ENCODE data around the gene PDE4D. TPM values are rescaled to one million over a fixed set of nuclear protein-coding genes. Genes with fewer than 3 reads are reported as not detected.
"Not testable (repeated sequence)": the region's sequence is repeated elsewhere in the genome, so short reads cannot be mapped to it uniquely, and the experiment has no call there.

The PDE4D gene
- total RNA-seq, 1 donor from 2014 or later: 219 TPM

DNA sequence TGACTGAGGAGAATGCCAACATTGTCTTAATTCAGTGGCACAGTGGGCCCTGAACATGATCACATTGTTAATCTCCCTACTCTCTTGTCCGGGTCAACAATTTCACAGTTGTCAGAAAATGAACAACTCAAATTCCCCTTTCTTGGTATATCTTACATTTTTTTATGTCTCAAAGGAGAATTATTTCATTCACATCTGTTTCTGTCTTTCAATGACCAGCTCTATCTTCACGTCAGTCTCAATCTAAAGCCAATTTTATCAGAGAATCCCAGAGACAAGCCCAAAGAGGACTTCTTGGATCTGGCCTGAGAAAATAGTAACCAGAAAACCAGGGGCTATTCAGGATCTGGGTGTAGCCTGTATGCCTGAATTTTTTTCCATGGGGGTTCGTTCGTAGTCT, 477.5 kb downstream of the PDE4D start:
- DNase-seq: no peak

DNA sequence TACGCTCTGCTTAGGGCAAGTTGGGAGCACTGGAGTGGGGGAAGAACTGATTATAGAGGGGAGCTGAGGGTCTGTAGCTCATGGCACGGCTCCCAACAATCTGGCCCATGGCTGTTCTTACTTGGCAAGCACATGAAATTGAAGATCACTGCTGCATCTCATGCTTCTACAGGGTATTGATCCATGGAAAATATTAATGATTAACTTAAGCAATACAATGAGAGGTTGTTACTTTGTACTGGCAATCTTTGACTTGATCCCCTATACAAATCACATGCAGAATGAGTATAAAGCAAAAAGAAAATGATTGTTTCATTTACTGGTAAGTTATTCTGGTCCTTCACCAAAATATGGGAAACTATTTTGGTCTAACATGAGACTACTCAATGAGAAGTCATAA, 481.1 kb downstream of the PDE4D start:
- DNase-seq: no peak

DNA sequence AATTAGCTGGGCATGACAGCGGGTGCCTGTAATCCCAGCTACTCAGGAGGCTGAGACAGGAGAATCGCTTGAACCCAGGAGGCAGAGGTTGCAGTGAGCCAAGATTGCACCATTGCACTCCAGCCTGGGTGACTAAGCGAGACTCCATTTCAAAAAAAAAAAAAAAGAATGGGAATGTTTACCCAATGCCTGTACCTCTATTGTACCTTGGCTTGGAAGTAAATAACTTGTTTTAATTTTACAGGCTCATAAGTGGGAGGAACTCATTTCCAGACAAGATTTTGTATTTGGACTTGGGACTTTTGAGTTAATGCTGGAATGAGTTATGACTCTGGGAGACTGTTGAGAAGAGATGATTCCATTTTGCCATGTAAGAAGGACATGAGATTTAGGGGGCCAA, 484.5 kb downstream of the PDE4D start:
- DNase-seq: not testable (repeated sequence)

DNA sequence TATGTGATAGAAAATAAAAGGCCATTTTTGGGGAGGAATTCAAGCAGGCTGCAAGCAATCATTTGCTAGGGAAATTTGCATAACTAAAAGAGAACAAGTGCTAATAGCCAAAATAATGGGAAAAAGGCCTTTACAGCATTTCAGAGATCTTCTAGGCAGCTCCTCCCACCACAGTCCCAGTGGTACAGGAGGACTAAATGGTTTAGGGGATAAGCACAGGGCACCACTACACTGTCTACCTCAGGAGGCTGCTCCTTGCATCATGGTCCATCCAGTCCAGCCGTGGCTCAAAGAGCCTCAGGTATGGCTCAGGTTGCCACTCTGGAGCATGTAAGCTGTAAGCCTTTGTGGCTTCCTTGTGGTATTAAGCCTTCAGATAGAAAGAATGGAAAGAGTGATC, 485.6 kb downstream of the PDE4D start:
- DNase-seq: no peak

DNA sequence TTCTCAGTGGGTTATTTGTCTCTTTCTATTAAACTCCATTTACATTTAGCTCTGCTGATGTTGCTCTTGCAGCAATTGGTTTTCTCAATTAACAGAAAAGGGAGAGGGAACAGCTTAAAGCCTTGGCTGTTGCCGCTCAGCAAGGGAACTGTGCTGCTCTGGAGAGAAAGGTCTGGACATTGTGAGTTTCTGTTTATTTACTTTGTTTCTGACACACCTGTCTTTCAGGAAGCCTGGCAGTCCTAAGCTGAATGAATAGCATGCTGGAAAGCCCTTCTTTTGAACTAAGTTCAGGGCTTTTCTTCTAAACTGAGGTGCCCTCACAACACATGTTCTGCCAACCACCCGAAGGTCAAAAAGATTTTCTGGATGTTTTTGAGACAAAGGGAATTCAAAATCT, 491.9 kb downstream of the PDE4D start:
- DNase-seq: no peak

DNA sequence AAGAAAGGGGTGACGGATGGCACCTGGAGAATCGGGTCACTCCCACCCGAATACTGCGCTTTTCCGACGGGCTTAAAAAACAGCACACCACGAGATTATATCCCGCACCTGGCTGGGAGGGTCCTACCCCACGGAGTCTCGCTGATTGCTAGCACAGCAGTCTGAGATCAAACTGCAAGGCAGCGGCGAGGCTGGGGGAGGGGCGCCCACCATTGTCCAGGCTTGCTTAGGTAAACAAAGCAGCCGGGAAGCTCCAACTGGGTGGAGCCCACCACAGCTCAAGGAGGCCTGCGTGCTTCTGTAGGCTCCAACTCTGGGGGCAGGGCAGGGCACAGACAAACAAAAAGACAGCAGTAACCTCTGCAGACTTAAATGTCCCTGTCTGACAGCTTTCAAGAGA, 498.6 kb downstream of the PDE4D start:
- not testable (repeated sequence) for DNase-seq

DNA sequence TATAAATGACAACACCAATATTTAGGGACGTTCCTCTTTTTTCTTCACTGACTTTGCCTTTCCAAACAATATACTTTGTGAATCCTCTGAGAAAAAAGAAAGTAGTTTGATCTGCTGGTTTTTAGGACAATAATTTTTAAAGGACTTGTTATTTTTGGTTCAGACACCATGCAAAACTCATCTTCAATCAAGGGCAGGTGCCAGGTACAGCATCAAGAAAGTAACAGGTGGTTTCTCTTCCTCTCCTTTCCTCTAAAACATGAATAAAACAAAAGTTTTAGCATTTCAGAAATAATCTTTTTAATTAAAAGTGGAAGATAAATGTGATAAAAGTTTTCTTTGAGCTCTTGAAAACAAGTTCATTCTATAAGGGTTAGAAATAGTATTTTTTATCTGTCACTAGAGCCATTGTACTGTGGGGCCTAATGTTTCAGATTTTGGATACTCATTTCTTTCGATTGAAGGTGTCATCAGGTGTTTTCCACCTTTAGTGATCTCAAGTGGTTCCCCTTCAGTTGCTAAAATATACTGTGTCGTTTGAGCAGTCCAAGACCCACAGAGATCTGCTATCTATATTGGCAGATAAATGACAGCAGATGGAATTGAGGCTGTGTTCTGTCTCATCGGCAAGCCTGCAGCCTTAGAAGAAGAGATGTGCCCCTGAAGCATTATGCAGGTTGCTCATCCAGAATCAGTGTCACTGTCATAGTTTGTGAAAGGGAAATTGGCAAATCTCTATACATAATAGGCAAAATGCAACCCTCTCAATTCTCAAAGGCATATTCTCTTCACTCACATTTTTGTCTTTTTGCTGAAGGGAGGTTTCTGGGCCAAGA, 499.7 kb downstream of the PDE4D start:
- DNase-seq: no peak

DNA sequence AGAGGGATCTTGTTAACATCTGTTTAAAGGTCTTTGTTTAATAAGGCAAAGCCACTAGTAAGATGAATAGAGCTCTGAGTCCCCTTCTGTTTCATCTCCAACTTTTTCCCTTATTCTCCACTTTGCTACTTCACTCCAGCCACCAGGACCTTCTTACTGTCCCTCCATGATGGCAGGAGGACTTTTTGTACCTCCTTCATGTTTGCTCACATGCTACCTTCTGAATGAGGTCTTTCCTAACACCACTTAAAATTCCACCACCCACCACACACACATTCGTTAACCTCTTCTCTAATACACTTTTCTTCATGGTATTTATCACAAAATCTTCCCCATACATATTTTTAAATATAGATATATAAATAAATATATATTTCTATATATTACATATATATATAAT, 501.9 kb downstream of the PDE4D start:
- DNase-seq: no peak

DNA sequence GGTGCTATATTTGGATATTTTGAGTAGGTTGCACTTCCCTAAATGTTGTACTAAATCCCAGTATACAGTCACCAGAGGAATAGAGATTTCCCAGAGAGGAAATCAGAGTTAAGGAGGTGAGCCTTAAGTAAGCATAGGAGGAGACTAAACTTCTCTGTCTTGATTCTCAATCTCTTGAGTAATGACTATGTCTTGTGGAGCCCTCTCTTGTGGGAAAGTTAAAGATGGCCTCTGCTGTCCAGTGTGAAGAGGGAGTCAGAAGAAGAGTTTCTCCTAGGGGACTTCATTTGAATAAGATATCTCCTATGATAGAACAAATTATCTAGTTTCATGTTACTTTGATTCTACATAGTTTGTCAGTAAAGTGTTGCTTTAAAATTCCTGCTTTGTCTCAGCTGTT, 502.5 kb downstream of the PDE4D start:
- no peak for DNase-seq

DNA sequence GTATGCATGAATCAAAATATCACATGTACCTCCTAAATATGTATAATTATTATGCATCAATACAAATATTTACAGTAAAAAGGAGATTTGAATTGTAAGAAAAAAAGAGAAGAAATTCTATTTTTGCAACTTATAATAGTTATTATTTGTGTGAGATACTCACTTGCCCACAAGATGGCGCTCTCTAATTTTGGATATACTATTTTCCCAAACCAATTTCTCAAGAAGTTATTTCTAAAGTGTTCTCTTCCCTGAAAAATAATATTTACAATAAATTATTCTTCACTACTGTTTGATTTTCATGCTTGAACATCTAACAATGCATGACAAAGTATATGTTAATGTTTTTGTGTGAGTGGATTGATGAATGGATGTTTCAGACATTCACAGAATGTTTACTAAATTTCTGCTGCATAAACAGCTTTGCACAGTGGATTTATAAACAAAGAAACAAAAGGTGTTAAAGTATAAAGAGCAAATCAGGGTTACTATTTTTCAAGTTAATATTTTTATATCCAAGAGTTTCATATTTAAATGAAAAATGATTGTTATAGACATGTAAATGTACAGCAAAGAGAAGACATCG, 503.4 kb downstream of the PDE4D start:
- no peak for DNase-seq

DNA sequence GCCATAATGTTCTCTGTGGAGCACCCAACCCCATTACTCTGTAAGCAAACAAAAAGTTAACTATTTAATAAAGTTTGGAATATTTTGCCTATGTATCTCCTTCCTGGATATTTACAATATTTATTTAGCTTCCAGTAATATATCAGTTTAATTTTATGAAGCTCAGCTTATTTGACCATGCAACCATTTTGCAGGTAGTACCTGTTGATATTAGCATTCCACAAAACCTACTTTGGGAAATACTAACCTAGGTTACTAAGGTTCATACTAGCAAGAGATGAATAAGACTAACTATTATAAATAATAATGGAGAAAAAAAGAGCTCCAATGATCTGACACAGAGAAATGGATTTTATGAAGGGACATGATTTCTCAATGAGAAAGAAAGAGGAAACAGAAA, 506.4 kb downstream of the PDE4D start:
- DNase-seq: no peak

DNA sequence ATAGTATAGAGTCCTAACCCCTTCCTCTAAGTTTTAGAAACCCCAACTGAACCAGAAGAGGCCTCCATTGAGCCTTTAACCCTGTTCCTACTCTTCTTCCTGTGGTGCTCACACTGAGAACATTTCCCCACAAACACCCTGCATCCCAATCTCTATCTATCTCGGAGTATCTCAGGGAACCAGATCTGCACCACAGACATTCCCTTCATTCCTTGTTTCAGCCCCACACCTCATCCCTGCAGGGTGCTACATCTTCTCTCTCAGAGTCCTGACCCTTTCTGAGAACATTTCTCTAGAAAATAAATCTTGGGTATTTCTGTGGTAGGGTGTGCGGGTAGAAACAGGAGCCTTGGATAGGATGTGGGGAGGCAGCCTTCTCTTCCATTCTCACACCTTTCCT, 507.8 kb downstream of the PDE4D start:
- DNase-seq: no peak

DNA sequence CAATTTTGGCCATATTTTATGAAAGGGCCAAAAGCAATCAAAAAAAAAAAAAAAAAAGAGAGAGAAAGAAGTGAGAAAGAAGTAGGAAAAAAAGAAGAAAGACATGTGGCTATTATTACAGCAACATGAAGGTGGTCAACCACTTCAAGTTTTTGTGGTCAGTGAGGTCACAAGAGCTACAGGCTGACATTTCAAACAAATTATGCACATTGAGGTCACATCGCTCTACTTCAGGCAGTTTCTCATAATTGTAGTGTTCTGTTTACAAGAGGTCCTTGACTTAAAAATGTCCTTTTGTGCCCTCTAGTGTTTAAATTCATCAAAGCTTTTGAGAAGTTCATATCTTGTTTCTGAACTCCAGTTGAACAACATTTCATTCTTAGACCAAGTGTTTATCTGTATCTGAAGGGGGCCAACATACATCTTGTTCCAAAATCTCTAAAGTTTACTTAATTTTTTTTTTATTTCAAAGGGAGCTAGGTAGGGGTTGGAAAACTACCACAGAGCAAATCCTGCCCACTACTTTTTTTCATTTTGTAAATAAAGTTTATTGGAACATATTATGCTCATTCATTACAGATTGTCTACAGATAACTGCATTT, 513.1 kb downstream of the PDE4D start:
- DNase-seq: no peak

DNA sequence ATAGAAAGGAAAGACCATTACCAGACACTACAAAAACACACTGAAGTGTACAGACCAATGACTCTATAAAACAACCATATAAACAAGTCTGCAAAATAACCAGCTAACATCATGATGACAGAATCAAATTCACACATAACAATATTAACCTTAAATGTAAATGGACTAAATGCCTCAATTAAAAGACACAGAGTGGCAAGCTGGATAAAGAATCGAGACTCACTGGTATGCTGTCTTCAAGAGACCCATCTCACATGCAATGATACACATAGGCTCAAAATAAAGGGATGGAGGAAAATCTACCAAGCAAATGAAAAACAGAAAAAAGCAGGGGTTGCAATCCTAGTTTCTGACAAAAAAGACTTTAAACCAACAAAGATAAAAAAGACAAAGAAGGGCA, 519.5 kb downstream of the PDE4D start:
- DNase-seq: not testable (repeated sequence)

DNA sequence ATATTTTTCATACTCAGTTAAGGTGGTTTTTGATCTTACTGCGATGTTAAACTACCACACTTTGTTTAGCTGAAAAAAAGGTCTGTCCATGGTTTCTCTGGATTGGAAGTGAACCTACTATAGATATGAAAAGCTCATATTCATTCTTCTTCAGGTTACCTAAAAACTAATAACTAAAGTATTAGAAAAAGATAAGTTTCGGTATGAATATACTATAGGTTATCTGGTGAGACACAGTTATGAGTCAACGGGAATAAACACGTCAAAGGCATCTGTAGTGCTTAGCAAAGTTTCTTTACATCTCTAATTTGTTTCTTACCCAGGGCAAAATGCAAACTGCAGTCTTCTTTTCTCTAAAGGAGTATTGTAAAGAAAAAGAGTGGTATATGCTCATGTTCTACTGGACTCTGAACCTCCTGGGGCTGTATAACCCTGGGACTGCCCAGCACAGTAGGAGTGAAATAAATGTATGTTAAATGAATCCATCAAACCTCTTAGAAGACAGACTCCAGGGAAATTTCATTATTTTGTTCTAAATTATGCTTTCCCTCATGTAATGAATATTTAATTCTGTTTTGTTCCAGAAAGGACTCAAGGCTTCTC, 521.9 kb downstream of the PDE4D start:
- no peak for DNase-seq

DNA sequence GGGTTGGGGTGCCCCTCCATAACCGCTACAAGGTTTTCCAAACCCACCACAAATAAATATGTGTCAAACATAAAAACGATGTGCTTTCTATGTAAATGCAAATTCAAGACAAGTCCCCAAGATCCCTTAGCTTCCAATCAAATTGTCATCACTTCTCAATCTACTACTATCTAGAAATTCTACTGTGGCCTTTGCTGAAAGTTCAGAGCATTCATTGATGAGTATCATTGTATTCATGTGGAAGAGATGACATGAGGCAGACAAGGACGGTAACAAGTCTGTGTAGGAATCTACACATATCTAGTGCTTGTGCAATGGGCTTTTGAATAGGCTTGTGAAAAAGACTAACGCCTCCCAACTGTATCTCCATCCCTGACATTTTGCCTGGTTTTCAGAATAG, 524.6 kb downstream of the PDE4D start:
- DNase-seq: no peak

DNA sequence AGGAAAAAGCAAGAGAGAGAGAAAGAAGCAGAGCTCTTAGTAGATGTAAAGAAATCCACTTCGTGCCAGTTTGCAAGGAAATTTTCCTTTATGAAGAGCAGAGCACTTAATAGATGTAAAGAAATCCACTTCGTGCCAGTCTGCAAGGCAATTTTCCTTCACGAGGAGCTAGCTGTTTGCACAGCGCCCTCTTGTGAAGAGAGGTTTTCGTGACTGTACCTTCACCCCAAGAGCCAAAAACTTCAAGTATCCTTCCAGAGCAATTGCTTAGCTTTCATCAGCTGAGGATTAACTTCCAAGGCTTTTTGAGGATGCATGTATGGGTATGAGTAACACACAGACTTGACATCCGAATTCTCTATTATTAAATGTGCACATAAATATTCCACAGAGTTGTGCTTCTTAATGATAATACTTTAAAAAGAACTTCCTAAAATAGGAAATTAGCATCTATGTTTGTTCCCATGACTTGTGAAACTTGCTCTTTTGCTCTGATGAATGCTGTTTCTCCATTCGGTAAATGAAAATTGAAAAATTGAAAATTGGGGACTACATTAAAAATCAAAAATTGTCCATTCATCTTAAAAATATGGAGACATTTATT, 525.6 kb downstream of the PDE4D start:
- peak; percentile 15 for DNase-seq

DNA sequence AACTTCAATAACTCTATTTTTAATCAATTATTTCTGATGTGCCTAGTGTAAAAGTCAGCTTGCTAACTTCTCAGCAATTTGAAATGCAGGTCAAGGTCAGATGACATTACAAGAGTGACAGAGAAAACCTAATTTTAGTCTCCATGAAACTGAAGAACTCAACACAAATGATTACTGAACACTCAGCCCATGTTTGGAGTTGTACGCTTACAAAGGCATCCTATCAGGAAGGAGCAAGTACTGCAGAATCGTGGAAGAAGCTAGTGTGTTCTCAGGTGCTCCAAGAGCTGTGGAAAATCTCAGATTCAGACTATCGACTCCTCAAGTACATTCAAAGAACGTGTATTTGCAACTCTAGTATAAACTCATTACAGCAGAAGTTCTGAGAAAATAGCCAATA, 526.7 kb downstream of the PDE4D start:
- no peak for DNase-seq

DNA sequence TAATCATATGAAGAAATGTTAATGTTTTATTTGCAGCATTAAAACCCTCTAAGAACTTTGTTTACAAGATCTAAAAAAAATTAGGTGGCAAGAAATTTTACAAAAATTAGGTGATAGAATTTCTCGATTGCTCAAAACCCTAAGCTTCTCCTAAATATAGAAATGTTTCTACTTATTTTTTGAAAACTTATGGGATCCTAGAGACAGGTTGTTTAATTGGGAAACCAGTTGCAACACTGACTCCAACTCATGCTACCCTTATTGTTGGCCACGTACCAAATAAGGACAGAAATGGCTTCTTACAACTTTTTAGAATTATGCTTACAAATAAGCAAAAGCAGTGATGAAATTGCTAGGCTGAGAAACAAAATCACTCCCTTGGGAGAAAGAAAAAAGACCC, 531.1 kb downstream of the PDE4D start:
- no peak for DNase-seq

DNA sequence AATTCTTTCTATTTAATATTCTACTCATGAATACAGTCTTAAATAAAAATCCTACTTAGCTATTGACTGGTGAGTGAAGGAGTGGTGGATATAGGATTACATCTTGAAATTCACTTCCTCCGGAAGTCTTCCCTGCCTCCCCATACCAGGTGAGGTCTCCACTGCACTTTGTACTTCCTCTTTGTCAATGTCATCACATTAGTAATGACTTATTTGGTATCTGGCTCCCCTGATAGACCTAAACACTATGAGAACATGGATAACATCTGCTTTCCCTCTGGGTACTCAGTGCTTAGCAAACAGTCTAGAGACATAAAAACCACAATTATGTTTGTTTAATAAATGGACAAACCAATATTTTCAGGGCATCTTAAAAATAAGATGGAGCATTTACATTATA, 532.1 kb downstream of the PDE4D start:
- DNase-seq: no peak

DNA sequence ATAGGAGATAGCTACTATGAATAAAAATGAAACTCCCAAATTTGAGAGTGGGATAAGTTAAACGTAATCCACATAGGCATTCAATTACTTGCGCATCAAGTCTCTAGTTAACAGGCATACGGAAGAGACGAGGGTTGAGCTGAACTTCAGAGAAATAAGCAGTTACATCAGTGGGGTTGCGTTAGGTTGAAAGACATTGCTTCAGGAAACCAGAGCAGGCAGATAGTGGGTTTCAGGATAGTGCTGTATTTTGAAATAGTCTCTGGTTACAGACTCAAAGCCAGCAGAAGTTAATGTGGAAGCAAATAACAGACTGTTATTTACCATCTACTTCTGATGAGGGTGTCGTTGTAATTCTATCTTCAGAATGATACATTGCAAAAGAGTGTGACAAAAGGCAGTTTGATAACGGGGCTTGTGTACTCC, 533.4 kb downstream of the PDE4D start:
- DNase-seq: no peak

DNA sequence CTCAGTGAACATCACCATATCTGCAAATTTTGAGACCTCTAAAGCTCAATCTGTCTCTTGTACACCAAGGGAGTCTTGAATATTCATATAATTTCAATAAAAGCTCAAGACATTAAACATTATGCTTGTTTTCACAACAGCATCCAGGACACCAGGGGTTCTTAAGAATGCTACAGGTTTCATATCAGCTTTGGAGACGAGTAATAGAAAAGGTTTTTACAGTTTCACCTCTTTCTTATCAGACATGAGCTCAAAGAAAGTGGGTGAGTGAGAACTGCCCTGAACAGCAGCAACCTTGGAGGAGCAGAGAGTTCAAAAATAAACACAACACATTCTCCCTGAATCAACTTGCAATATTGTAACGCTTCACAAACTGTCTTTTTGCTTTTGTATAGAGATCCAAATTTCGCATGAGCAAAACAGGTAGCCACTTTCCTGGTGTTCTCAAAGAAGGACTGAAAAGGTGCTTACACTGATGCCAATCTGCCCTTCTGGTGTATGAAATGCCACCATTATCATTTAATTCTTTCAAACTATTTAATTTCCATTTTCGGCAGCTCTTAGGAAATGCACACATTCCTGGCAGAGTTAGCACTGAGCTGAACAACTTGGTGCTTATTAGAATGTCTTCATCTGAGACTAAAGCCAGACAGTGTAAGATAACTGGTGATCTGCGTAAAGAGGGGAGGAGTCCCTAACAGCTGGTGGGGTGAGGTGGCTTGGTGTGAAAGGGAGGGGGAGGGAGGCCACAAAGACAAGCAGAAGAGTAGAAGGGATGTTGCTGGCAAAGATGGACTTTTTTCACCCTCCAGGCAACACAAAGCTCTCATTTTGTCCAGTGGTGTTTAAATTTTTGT, 535.3 kb downstream of the PDE4D start:
- DNase-seq: no peak

Data from occipital lobe (tissue), 2 donors.